Measurements from ENCODE around the gene KLK11.
"Not testable (repeated sequence)": the region's sequence is repeated elsewhere in the genome, so short reads cannot be mapped to it uniquely, and the experiment has no call there.

Gene KLK11

DNA sequence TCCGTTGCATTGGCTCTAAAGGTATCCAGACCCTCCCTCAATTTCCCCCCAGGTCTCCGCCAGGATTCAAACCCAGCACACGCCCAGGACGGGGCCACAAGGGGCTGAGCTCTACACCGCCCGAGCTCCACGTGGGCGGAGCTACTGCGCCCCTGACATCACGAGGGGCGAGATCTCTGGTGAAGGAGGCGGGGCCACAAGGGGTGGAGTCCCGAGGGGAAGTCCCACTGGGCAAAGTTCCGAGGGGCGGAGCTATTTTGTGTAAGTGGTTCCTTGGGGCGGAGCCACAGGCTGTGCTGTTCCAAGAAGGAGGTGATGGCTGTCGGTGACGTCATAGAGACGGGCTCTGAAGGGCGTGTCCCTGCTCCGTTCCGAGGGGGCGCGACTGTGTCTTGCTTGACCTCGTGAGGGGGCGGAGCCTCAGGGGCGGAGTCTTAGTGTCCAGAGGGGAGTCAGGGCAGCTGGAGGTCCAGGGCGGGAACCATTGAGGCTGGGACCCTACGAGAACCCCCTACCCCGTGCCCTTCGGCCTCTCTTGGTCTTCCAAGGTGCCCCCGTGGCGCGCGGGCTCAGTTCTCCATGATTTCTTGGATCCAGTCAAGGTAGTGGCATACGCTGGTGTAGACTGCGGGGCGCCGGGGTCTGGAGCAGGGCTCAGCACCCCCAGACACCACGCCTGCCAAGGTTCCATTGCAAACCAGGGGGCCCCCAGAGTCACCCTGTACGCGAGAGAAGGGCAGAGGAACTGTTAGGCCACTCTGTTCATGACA is 23.7 kb downstream of the KLK11 start:
- DNase-seq = no peak

DNA sequence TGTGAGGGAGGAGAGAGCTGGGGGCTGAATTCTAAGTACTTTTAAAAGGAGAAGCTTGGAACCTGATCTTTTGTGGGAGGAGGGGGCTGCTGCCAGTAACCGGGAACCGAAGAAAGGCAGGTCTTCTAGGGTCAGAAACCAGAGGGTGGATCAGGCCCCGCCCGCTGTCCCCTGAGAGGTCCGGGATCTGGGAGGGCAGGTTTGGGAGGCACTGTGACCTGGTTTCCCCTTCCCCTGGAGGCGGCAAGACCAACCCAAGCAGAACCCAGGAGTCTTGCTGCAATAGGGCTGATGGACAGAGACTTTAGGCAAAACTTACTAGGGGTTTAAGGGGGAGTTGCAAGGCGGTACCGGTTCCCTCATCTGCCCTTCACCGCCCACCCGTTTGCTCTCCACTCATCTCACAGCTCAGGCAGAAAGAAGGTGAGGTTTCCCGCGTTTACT is 24.3 kb downstream of the KLK11 start:
- no peak for DNase-seq

DNA sequence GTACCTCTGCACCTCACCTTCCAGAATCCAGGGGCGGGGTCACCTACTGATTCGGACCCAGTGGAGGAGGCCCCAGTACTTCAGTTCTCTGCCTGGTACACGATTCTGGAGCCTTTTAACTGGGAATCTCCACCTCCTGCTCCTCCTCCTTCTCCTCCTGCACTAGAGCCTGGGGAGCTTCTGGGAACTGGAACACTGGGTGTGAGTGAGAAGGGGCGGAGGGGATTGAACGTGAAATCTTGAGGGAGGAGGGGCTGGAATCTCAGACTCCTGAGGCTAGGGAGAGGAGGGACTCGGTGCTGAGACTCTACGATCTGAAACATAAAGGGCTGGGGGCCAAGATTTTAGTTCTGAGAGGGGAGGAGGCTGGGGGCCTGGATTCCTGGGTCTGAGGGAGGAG is 24.9 kb downstream of the KLK11 start, which contains the start of gene KLK8:
Gene KLK8 (minus strand): TSS at position 90 of the 400 bp plus-strand sequence. CDS start 437 bp downstream, outside the sequence.
- DNase-seq = no peak

DNA sequence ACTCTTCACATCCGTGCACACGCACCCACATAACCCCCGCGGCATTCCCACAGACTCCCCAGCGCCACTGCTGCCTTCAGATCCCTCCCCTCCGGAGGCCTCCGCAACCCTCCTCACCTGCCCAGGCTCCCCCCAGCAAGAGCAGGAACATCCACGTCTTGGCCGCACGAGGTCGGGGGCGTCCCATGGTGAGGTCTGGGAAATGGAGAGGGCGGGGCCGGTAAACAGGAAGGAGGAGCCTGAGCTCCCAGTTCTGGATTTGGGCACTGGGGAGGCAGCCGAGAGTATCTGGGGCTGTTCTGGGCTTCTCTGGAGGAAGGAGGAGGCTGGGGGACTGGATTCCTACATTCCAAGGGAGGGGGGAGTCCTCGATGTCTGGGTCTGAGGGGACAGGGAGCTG is 25.4 kb downstream of the KLK11 start:
- DNase-seq = no peak

DNA sequence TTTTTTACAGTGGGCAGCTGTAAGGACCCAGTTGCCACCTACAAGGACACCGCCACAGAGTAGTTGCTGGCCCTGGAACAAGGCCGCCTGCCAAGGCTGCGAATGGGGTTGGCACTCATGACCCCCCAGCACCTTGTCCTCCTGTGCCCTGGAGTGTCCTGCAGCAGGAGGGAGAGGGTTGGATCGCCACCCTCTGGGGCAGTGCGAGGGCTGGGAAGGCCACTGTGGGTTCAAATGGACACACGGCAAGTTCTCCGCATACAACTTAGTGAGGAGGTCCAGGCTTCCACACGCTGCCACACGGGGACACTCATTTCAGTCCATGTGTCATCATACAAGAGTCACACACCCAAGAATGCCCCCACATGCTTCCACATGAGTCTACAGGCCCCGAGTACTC is 26.0 kb downstream of the KLK11 start:
- no peak for DNase-seq

DNA sequence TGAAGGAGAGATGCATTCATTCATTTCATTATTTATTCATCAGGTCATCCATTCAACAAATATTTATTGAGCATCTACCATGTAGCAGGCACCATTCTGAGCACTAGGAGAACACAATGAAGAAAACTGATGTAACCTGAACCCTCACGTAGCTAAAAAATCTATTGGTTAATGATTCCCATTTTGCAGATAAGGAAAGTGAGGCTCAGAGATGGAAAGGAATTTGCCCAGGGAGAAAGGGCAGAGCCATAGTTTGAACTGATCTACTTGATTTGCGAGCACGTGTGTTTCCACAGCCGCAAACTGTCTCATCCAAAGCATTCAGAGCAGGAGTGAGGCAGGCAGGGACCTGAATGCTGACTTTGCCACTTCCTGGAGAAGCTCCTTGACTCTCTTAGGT is 27.7 kb downstream of the KLK11 start:
- DNase-seq = no peak

DNA sequence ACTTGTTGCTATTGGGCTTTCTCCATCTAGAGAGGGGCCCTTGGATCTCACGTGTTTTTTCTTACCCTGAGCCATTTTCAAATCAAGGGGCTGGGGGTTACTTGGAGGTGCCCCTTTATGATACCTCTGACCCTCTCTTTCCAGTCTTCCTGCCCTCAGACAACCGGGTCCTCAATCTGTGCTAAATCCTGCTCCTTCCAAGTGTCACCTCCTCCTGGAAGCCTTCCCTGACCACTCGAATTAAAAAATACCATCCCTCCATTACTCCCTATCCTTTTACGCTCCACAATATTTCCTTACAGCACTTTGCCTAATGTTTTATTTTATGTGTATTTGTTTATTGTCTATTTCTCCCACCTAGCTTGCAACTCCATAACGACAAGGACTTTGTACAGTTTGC is 28.4 kb downstream of the KLK11 start:
- no peak for DNase-seq

DNA sequence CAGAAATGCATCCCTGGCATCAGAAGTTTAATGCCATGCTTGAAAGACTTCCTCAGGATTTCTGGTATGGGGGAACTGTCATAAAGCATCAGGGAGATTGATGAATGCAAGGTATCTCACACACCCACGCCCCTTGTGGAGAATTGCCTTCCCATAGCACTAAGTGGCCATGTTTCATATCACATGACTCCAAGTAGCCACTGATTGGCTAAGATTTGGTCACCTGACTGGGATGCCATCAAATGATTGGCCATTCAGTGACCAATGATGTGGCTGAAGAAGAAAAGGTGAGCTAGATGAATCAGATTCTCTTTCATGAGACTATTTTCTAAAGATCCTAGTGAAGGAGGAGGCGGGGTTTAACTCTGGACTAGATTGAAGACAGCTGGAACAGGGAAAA is 32.3 kb downstream of the KLK11 start:
- no peak for DNase-seq

DNA sequence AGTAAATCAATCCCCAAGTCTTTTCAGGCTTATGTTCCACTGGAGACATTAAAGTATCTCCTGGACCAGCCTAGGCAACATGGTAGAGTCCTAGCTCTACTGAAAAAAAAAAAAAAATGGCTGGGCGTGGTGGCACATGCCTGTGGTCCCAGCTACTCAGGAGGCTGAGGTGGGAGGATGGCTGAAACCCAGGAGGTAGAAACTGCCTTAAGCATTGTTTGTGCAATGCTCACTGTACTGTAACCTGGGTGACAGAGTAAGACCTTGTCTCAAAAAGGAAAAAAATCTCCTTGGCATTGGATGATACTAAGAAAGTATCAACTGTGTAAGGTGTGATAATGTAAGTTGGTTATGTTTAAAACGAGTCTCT is 33.8 kb downstream of the KLK11 start:
- no peak for DNase-seq

DNA sequence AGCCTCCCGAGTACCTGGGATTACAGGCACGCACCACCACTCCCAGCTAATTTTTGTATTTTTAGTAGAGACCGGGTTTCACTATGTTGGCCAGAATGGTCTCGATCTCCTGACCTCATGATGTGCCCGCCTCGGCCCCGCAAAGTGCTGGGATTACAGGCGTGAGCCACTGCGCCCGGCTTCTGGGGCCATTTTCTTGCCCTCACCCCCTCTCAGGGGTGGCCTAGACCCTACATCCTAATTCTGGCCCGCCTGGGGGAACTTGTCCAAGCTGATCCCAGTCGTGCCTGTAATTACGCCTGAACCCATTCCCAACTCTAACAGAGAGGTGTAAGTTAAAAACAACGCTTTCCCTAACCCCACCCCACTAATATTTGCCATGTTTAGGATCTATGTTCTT is 42.0 kb downstream of the KLK11 start:
- DNase-seq = not testable (repeated sequence)

DNA sequence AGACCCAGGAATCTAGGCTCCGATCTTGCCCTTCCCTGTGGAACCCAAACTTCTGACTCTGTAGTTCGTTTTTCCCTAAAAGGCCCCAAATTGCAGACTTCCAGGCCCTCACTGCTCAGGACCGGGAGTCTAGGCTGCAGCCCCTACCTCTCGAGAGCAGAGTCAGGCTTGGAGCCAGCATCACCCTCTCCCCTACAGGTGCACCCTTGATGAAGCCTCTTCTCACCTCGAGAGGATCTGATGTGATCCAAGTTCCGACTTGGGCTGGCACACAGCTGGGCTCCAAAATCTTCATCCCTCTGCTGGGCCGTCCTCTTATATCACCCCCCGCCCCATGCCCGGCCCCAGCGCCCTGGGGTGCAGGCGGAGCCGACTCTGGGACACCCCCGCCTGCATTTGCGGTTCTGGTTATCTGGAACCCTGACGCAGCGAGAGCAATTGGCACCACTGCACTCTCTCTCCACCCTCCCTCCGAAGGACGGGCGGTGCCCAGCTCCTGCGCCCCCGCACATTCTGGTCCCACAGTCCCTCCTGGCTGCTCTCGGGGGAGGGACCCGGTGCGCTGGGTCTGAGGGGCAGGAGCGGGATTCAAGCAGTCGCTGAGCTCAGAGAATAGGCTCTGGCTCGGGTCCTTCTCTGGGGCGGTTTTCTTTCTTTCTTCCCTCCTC is 42.7 kb downstream of the KLK11 start, which contains the start of gene KLK7:
Gene KLK7 (minus strand): TSS at position 293 of the 668 bp plus-strand sequence. CDS start 1,518 bp downstream, outside the sequence.
- no peak for DNase-seq

DNA sequence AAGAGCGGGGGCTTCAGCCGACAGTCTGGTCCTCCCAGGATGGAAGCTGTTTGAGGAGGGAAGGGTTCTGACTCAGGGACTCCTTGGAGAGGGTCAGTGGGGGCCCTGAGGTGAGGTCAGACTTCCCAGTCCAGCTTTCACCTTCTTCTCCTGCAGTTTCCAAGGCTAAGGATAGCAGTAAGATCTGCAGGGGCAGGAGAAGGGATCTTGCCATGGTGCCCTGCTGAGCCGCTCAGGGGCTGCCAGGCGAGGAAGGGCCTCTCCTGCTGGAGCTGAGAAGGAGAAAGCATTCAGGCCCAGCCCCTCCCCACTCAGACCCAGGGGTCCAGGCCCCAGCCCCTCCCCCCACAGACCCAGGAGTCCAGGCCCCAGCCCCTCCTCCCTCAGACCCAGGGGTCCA is 44.2 kb downstream of the KLK11 start:
- no peak for DNase-seq

DNA sequence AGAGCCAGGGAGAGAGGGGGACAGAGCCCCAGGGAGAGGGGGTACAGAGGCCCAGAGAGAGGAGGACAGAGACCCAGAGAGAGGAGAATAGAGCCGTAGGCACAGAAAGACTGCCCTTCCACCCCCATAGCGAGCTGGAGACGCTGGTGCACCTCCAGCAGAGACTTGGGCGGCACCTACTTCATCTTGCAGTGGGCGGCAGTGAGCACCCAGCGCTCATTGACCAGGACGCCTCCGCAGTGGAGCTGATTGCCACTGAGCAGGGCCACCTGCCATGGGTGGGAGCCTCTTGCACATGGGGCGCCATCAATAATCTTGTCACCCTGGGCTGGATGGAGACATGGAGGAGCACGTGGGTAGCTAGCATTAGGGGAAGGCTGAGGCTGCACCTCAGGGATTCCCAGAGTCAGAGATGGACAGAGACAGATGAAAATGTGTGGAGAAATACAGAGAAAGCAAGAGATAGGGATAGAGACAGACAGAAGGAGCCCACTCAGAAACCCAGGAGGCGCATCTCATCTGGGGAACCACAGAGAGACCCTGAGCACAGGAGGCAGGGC is 44.7 kb downstream of the KLK11 start:
- no peak for DNase-seq

DNA sequence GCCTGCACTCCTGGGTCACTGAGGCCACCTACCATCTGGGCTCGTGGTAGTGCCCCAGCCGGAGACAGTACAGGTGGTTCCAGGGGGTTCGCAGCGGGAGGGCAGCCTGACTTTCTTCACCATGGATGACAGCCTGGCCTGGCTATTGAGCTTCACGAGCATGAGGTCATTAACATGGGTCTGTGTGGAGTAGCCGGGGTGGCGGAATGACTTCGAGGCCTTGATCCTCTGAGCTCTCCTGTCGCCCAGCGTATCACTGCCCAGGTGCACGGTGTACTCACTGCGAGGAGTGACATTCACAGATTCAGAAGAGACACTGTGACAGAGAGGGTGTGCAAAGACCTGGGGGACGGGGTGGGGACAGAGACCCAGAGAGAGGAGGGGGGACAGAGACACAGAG is 46.2 kb downstream of the KLK11 start:
- no peak for DNase-seq

DNA sequence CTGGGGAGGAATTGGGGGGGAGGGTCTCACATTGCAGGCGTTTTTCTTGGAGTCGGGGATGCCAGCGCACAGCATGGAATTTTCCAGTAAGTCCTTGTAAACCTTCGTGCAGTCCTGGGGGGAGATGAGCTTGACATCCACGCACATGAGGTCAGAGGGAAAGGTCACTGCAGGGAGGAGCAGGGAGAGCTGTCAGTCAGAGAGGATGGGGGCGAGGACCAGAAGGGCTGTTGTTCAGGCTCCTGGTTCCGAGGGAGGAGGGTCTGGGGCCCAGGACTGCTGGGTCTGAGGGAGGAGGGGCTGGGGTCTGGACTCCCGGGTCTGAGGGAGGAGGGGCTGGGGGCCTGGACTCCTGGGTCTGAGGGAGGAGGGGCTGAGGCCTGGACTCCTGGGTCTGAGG is 46.7 kb downstream of the KLK11 start:
- no peak for DNase-seq

DNA sequence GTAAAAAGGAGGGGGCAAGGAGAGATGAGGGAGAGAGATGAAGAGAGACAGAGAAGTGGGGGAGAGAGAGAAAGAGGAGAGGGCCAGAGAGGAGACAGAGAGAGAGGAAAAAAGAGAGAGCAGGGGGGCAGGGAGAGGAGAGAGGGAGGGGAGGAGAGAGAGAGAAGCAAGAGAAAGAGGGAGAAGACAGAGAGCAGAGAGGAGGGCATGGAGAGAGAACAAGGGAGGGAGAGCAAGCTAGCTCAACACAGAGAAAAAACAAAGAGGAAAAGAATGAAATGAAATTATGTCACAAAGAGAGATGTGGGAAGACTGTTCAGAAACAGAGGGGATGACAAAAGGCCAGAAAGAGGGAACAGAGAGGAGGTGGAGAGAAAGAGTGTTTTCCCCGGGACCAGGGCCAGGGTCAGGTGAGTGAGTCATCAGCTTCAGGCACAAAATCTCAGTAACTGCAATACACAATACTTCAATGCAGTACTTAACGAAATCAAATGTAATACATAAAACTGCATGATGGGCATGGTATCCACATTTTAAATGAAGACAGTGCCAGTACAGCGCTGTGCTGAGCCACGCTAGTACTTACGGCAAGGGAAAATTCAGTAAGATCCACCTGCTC is 47.5 kb downstream of the KLK11 start:
- DNase-seq = no peak

DNA sequence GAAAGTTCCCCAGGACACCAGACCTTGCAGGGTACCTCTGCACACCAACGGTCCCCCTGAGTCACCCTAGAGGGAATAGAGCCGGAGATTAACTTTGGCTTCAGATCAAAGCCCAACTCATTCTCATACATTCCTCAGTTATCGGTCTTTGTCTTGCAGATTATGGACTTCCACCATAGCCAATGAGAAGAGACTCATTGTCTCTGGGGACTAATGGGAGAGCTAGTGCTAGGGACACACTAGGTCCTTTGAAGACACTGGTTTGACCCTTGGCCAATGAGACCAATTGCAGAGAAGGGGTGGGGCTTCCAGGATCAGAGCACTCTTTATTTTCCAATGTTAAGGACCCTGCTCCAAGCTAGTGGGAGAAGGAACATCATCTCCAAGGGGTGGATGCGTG is 48.8 kb downstream of the KLK11 start:
- no peak for DNase-seq

DNA sequence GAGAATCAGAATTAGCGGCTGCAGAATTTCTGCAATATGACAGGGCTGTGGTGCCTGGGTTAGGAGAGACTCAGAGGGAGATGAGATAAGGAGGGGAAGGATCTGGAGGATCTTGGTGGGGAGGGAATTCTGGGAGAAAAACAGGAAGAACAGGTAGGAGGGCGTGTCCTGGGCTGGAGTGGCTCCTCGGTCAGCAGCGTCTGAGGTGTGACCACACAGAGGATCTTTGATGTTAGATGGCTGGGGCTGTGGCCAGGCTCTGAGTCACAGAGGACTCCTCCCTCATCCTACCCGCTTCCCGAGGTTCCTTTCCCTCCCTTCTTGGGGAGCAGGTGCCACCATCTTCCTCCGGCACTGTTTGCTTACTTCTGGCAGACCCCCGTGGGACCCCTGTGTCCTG is 50.6 kb downstream of the KLK11 start:
- no peak for DNase-seq

DNA sequence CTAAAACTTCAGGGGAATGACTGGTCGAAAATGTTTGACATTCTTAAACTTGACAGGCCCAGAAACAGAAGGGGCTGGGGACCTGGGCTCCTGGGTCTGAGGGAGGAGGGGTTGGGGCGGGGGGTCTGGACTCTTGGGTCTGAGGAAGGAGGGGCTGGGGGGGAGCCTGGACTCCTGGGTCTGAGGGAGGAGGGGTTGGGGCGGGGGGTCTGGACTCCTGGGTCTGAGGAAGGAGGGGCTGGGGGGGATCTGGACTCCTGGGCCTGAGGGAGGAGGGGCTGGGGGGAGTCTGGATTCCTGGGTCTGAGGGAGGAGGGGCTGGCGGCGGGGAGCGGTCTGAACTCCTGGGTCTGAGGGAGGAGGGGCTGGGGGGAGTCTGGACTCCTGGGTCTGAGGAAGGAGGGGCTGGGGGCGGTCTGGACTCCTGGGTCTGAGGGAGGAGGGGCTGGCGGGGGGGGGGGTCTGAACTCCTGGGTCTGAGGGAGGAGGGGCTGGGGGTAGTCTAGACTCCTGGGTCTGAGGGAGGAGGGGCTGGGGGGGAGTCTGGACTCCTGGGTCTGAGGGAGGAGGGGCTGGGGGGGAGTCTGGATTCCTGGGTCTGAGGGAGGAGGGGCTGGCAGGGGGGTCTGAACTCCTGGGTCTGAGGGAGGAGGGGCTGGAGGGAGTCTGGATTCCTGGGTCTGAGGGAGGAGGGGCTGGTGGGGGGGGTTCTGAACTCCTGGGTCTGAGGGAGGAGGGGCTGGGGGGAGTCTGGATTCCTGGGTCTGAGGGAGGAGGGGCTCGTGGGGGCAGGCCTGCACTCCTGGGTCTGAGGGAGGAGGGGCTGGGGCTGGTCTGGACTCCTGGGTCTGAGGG is 51.5 kb downstream of the KLK11 start:
- DNase-seq = no peak

DNA sequence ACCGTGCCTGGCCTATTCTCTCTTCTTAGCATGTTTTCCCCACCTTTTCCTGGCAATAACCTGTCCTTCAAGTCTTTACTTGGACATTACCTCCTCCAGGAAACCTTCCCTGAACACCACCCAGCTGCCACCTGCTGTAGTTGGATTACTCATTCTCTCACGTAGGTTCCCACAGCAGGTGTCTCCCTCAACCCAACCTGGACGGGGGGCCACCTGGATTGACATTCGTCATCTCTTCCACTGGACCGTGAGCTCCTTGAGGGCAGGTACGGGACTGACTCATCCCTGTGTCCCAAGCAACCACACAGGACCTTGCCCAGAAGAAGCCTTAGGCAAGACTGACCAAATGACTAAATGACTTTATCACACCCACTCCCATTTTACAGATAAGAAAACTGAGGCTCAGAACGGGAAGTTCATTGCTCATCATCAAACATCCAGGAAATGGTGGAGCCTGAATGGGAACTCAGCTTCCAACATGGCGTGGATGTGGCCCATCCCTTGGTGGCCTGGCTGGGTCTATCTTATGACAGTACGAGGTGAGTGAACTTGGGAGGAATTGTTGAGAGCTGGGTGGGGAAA is 53.5 kb downstream of the KLK11 start:
- DNase-seq = no peak
